Measurements from ENCODE around the gene ZNF138. TPM values are rescaled to one million over a fixed set of nuclear protein-coding genes. Genes with fewer than 3 reads are reported as not detected.

The ZNF138 gene
- total and polyA plus RNA-seq, 2 experiments from 2014 or later: 48.7 to 68.4 TPM

GRCh38 chr7:64874562-64875250, 80.5 kb downstream of the ZNF138 start:
- H3K36me3 ChIP-seq (ENCODE audit: insufficient read depth): no peaks in the 10 kb centered on the region
- no peak for ATAC-seq
- H3K9me3 Mint-ChIP-seq: peaks cover 48% of the 10 kb centered on the region
- no peaks in the 10 kb centered on the region for H3F3A ChIP-seq (replicated peaks; ENCODE audit: low read depth)
- no peaks in the 10 kb centered on the region; the same call in 1 of the 2 replicates for H3K4me1 ChIP-seq (ENCODE audit: insufficient read depth)
- H3K36me3 Mint-ChIP-seq (ENCODE audit: low read depth): peaks cover 10% of the 10 kb centered on the region; the same call in 1 of the 3 replicates
- TF ChIP-seq JUNB (IDR thresholded peaks at IDR 0.05; ENCODE audit: unreplicated experiment) (no peak), EZH2 (IDR thresholded peaks at IDR 0.05; ENCODE audit: low read depth, unreplicated experiment) (no peak)
- no peak for DNase-seq (ENCODE audit: low spot score)
- H3K4me3 Mint-ChIP-seq: no peak overlapping the region
- no peak overlapping the region for H3K4me3 ChIP-seq
- H3K27ac Mint-ChIP-seq: no peak overlapping the region
- H3K4me2 ChIP-seq: no peak overlapping the region
- no peaks in the 10 kb centered on the region for H3K4me1 Mint-ChIP-seq
- H3K27me3 ChIP-seq (ENCODE audit: insufficient read depth): peaks cover 32% of the 10 kb centered on the region
- H3K27me3 Mint-ChIP-seq (ENCODE audit: insufficient read depth, low read depth, poor library complexity): peaks cover 26% of the 10 kb centered on the region
- no peaks in the 10 kb centered on the region for H3K9me2 ChIP-seq (ENCODE audit: insufficient read depth)
- no peak overlapping the region for H3K27ac ChIP-seq (ENCODE audit: low read depth)
- H2AFZ ChIP-seq: no peak overlapping the region
- no peaks in the 10 kb centered on the region for H4K20me1 ChIP-seq (replicated peaks; ENCODE audit: insufficient read depth)
- H3K79me2 ChIP-seq (replicated peaks; ENCODE audit: insufficient read depth): no peaks in the 10 kb centered on the region

DNA sequence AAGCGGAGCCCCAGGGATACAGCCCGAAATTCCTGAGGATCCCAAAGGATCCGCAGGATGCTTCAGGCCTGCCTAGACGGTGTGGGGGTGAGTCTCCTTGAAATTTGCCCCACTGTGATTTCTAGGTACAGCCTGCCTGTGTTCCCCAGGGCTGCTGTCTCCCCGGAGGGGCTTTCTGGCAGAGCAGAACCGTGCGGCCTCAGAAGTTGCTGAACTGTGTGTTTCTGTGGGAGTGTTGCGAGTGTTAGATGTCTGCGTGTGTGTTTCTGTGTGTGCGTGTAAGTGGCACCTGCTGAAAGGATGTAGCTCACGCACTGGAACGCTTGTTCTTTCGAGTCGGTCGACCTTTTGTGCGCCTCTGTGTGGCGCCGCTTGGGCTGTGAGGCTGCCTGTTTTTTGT, 81.0 kb downstream of the ZNF138 start:
- Histone ChIP-seq H4K20me1 (replicated peaks; ENCODE audit: insufficient read depth) (no peaks in the 10 kb centered on the region), H3K27ac (ENCODE audit: low read depth) (no peak overlapping the region), H3K9me2 (ENCODE audit: insufficient read depth) (no peaks in the 10 kb centered on the region), H3K4me3 (no peak overlapping the region), H3K27me3 (ENCODE audit: insufficient read depth) (peaks cover 38% of the 10 kb centered on the region), H3K79me2 (replicated peaks; ENCODE audit: insufficient read depth) (no peaks in the 10 kb centered on the region), H3K4me2 (no peak overlapping the region), H3F3A (replicated peaks; ENCODE audit: low read depth) (no peaks in the 10 kb centered on the region), H2AFZ (no peak overlapping the region), H3K4me1 (ENCODE audit: insufficient read depth) (no peaks in the 10 kb centered on the region; the same call in 1 of the 2 replicates), H3K36me3 (ENCODE audit: insufficient read depth) (no peaks in the 10 kb centered on the region)
- Mint-ChIP-seq H3K36me3 (ENCODE audit: low read depth) (peaks cover 10% of the 10 kb centered on the region; the same call in 1 of the 3 replicates), H3K27me3 (ENCODE audit: insufficient read depth, low read depth, poor library complexity) (peaks cover 26% of the 10 kb centered on the region), H3K27ac (no peak overlapping the region), H3K4me1 (no peaks in the 10 kb centered on the region), H3K9me3 (peaks cover 51% of the 10 kb centered on the region), H3K4me3 (no peak overlapping the region)
- DNase-seq (ENCODE audit: low spot score) (no peak), ATAC-seq (no peak)
- no peak for TF ChIP-seq NANOG (IDR thresholded peaks at IDR 0.05; ENCODE audit: borderline replicate concordance)
- TF ChIP-seq ZNF331 (CRISPR knock-in tag; IDR thresholded peaks at IDR 0.05; ENCODE audit: low read depth): no peak
- no peak for TF ChIP-seq STAT1 (IDR thresholded peaks at IDR 0.05; ENCODE audit: unreplicated experiment)
- TF ChIP-seq, protein P1, sequence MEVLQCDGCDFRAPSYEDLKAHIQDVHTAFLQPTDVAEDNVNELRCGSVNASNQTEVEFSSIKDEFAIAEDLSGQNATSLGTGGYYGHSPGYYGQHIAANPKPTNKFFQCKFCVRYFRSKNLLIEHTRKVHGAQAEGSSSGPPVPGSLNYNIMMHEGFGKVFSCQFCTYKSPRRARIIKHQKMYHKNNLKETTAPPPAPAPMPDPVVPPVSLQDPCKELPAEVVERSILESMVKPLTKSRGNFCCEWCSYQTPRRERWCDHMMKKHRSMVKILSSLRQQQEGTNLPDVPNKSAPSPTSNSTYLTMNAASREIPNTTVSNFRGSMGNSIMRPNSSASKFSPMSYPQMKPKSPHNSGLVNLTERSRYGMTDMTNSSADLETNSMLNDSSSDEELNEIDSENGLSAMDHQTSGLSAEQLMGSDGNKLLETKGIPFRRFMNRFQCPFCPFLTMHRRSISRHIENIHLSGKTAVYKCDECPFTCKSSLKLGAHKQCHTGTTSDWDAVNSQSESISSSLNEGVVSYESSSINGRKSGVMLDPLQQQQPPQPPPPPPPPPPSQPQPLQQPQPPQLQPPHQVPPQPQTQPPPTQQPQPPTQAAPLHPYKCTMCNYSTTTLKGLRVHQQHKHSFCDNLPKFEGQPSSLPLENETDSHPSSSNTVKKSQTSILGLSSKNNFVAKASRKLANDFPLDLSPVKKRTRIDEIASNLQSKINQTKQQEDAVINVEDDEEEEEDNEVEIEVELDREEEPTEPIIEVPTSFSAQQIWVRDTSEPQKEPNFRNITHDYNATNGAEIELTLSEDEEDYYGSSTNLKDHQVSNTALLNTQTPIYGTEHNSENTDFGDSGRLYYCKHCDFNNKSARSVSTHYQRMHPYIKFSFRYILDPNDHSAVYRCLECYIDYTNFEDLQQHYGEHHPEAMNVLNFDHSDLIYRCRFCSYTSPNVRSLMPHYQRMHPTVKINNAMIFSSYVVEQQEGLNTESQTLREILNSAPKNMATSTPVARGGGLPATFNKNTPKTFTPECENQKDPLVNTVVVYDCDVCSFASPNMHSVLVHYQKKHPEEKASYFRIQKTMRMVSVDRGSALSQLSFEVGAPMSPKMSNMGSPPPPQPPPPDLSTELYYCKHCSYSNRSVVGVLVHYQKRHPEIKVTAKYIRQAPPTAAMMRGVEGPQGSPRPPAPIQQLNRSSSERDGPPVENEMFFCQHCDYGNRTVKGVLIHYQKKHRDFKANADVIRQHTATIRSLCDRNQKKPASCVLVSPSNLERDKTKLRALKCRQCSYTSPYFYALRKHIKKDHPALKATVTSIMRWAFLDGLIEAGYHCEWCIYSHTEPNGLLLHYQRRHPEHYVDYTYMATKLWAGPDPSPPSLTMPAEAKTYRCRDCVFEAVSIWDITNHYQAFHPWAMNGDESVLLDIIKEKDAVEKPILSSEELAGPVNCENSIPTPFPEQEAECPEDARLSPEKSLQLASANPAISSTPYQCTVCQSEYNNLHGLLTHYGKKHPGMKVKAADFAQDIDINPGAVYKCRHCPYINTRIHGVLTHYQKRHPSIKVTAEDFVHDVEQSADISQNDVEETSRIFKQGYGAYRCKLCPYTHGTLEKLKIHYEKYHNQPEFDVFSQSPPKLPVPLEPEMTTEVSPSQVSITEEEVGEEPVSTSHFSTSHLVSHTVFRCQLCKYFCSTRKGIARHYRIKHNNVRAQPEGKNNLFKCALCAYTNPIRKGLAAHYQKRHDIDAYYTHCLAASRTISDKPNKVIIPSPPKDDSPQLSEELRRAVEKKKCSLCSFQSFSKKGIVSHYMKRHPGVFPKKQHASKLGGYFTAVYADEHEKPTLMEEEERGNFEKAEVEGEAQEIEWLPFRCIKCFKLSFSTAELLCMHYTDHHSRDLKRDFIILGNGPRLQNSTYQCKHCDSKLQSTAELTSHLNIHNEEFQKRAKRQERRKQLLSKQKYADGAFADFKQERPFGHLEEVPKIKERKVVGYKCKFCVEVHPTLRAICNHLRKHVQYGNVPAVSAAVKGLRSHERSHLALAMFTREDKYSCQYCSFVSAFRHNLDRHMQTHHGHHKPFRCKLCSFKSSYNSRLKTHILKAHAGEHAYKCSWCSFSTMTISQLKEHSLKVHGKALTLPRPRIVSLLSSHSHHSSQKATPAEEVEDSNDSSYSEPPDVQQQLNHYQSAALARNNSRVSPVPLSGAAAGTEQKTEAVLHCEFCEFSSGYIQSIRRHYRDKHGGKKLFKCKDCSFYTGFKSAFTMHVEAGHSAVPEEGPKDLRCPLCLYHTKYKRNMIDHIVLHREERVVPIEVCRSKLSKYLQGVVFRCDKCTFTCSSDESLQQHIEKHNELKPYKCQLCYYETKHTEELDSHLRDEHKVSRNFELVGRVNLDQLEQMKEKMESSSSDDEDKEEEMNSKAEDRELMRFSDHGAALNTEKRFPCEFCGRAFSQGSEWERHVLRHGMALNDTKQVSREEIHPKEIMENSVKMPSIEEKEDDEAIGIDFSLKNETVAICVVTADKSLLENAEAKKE (CRISPR knock-in tag; IDR thresholded peaks at IDR 0.05): no peak
- TF ChIP-seq, protein P2, sequence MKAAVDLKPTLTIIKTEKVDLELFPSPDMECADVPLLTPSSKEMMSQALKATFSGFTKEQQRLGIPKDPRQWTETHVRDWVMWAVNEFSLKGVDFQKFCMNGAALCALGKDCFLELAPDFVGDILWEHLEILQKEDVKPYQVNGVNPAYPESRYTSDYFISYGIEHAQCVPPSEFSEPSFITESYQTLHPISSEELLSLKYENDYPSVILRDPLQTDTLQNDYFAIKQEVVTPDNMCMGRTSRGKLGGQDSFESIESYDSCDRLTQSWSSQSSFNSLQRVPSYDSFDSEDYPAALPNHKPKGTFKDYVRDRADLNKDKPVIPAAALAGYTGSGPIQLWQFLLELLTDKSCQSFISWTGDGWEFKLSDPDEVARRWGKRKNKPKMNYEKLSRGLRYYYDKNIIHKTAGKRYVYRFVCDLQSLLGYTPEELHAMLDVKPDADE (IDR thresholded peaks at IDR 0.05): no peak
- no peak for TF ChIP-seq EZH2phosphoT487 (IDR thresholded peaks at IDR 0.05; ENCODE audit: unreplicated experiment)
- no peak for TF ChIP-seq POLR2AphosphoS5 (IDR thresholded peaks at IDR 0.05; ENCODE audit: low read depth)
- TF ChIP-seq, protein P3, sequence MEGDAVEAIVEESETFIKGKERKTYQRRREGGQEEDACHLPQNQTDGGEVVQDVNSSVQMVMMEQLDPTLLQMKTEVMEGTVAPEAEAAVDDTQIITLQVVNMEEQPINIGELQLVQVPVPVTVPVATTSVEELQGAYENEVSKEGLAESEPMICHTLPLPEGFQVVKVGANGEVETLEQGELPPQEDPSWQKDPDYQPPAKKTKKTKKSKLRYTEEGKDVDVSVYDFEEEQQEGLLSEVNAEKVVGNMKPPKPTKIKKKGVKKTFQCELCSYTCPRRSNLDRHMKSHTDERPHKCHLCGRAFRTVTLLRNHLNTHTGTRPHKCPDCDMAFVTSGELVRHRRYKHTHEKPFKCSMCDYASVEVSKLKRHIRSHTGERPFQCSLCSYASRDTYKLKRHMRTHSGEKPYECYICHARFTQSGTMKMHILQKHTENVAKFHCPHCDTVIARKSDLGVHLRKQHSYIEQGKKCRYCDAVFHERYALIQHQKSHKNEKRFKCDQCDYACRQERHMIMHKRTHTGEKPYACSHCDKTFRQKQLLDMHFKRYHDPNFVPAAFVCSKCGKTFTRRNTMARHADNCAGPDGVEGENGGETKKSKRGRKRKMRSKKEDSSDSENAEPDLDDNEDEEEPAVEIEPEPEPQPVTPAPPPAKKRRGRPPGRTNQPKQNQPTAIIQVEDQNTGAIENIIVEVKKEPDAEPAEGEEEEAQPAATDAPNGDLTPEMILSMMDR (conservative IDR thresholded peaks at IDR 0.05; ENCODE audit: low read depth in 2 of 2): no peak
- TF ChIP-seq CREB1 (CRISPR knock-in tag; IDR thresholded peaks at IDR 0.05; ENCODE audit: low read depth): no peak

All from GM23338 (cell line).